Neural cell (in vitro differentiated cells): ENCODE measurements around the gene FAM234A. TPM values are rescaled to one million over a fixed set of nuclear protein-coding genes. Genes with fewer than 3 reads are reported as not detected.

Experiments used
- H2AFZ ChIP-seq: fragments of 200-600, 300-800 bp; sonication (generic), shearing (Covaris generic); 2 replicates; pipeline ENCODE4 v1.6.0; 2014; ENCODE audit warnings: low read depth, mild to moderate bottlenecking, antibody characterized with exemption, low read length, moderate library complexity
- H3F3A ChIP-seq: fragments of 200-600 bp; shearing (Covaris generic); 2 replicates; pipeline ENCODE4 v1.6.1; 2016; ENCODE audit warnings: mild to moderate bottlenecking, moderate library complexity, mixed read lengths, antibody characterized with exemption, low read length; ENCODE audit not compliant: insufficient read depth, poor library complexity, severe bottlenecking
- H3K27ac ChIP-seq: fragments of 200-600, 300-800 bp; sonication (generic), shearing (Covaris generic); 2 replicates; pipeline ENCODE4 v1.5.1; 2014; ENCODE audit warnings: mild to moderate bottlenecking, low read length, moderate library complexity
- H3K27me3 ChIP-seq: fragments of 300-800, 200-600 bp; sonication (generic), shearing (Covaris generic); 2 replicates; pipeline ENCODE4 v1.6.0; 2014; ENCODE audit warnings: mild to moderate bottlenecking, low read depth, low read length, moderate library complexity; ENCODE audit not compliant: insufficient read depth
- H3K36me3 ChIP-seq: fragments of 300-800, 200-600 bp; sonication (generic), shearing (Covaris generic); 2 replicates; pipeline ENCODE4 v1.5.1; 2014; ENCODE audit warnings: mild to moderate bottlenecking, antibody characterized with exemption, low read length, moderate library complexity; ENCODE audit not compliant: insufficient read depth
- H3K4me2 ChIP-seq: fragments of 300-800, 200-600 bp; sonication (generic), shearing (Covaris generic); 2 replicates; pipeline ENCODE4 v1.6.0; 2014; ENCODE audit warnings: mild to moderate bottlenecking, low read length
- H3K4me3 ChIP-seq: fragments of 300-800, 200-600 bp; sonication (generic), shearing (Covaris generic); 2 replicates; pipeline ENCODE4 v1.5.1; 2014; ENCODE audit warnings: mild to moderate bottlenecking, low read length, moderate library complexity
- H3K79me2 ChIP-seq: fragments of 200-600 bp; shearing (Covaris generic); replicated peaks from 2 replicates; pipeline ENCODE4 v1.6.0; 2014; ENCODE audit warnings: mild to moderate bottlenecking, low read length, moderate library complexity; ENCODE audit not compliant: insufficient read depth
- H3K9ac ChIP-seq: fragments of 300-800, 200-600 bp; sonication (generic), shearing (Covaris generic); 2 replicates; pipeline ENCODE4 v1.6.1; 2016; ENCODE audit warnings: mild to moderate bottlenecking, low read length, mixed read lengths
- H3K9me2 ChIP-seq: fragments of 200-600 bp; shearing (Covaris generic); 2 replicates; pipeline ENCODE4 v1.6.1; 2016; ENCODE audit warnings: mild to moderate bottlenecking, low read length, mixed read lengths; ENCODE audit not compliant: insufficient read depth
- H3K9me3 ChIP-seq: fragments of 200-600, 300-800 bp; sonication (generic), shearing (Covaris generic); 2 replicates; pipeline ENCODE4 v1.6.1; 2016; ENCODE audit warnings: mild to moderate bottlenecking, mixed run types, low read length, moderate library complexity, mixed read lengths
- H4K20me1 ChIP-seq: fragments of 200-600 bp; shearing (Covaris generic); 2 replicates; pipeline ENCODE4 v1.6.1; 2016; ENCODE audit warnings: mild to moderate bottlenecking, mixed run types; ENCODE audit not compliant: insufficient read depth
- CTCF ChIP-seq: fragments of 450-650 bp; IDR thresholded peaks from 2 replicates; pipeline ENCODE4 v1.5.1; 2014; ENCODE audit warnings: antibody characterized with exemption, mild to moderate bottlenecking, moderate library complexity; ENCODE audit not compliant: poor library complexity, severe bottlenecking
- EP300 ChIP-seq: fragments of 450-650 bp; conservative IDR thresholded peaks from 2 replicates; pipeline ENCODE4 v1.6.1; 2014; ENCODE audit warnings: antibody characterized with exemption, mild to moderate bottlenecking, moderate library complexity; ENCODE audit not compliant: poor library complexity, severe bottlenecking
- EZH2 ChIP-seq: fragments of 200-600, 300-800 bp; shearing (Covaris generic), sonication (generic); IDR thresholded peaks from 2 replicates; pipeline ENCODE4 v1.6.1; 2014; ENCODE audit warnings: antibody characterized with exemption, low read length, borderline replicate concordance, mild to moderate bottlenecking; ENCODE audit not compliant: insufficient read depth, poor library complexity, severe bottlenecking
- MXI1 ChIP-seq: fragments of 450-650 bp; conservative IDR thresholded peaks from 2 replicates; pipeline ENCODE4 v1.6.1; 2014; ENCODE audit warnings: antibody characterized with exemption, mild to moderate bottlenecking; ENCODE audit not compliant: poor library complexity, severe bottlenecking
- POLR2AphosphoS5 ChIP-seq: IDR thresholded peaks from 2 replicates; pipeline ENCODE4 v1.6.1; 2012
- RAD21 ChIP-seq: fragments of 450-650 bp; conservative IDR thresholded peaks from 2 replicates; pipeline ENCODE4 v1.6.1; 2014; ENCODE audit warnings: antibody characterized with exemption, mild to moderate bottlenecking, moderate library complexity
- REST ChIP-seq: IDR thresholded peaks from 2 replicates; pipeline ENCODE4 v1.6.1; 2012; ENCODE audit warnings: borderline replicate concordance
- SMC3 ChIP-seq: fragments of 450-650 bp; conservative IDR thresholded peaks from 2 replicates; pipeline ENCODE4 v1.6.1; 2014; ENCODE audit warnings: antibody characterized with exemption, mild to moderate bottlenecking, moderate library complexity; ENCODE audit not compliant: poor library complexity
- TAF1 ChIP-seq: IDR thresholded peaks from 2 replicates; pipeline ENCODE4 v1.6.1; 2012; ENCODE audit warnings: low read depth
- polyA plus RNA-seq: library from polyadenylated mRNA; depleted of rRNA; stranded (reverse); fragments of >200 nt; gene quantifications from 2 replicates; pipeline ENCODE4 v1.2.3, GENCODE V29; 2014

The FAM234A gene
- polyA plus RNA-seq, 1 donor from 2014 or later: 29.9 TPM

- no peak overlapping the region for H3K9ac ChIP-seq
- H3K79me2 ChIP-seq: no peaks in the 10 kb centered on the region
- H2AFZ ChIP-seq: no peak overlapping the region
These were observed 56.9 kb downstream of the FAM234A start for GRCh38 chr16:291539-291938.

GRCh38 chr16:293043-293775 lies 58.6 kb downstream of the FAM234A start:
- no peaks in the 10 kb centered on the region for H3K9me3 ChIP-seq
- H3K4me3 ChIP-seq: no peak overlapping the region
- no peaks in the 10 kb centered on the region for H3F3A ChIP-seq
- no peak overlapping the region for H3K4me2 ChIP-seq
- no peak overlapping the region for H3K9ac ChIP-seq
- no peaks in the 10 kb centered on the region for H3K27me3 ChIP-seq
- H4K20me1 ChIP-seq: no peaks in the 10 kb centered on the region
- no peaks in the 10 kb centered on the region for H3K79me2 ChIP-seq
- no peak overlapping the region for H3K27ac ChIP-seq
- H3K9me2 ChIP-seq: no peaks in the 10 kb centered on the region
- no peaks in the 10 kb centered on the region for H3K36me3 ChIP-seq
- H2AFZ ChIP-seq: no peak overlapping the region
- TF ChIP-seq TAF1 (no peak), RAD21 (no peak), MXI1 (no peak), EP300 (no peak), EZH2 (no peak), SMC3 (no peak), POLR2AphosphoS5 (no peak), CTCF (no peak)

More at GRCh38 chr16:291539-291938, 56.9 kb downstream of the FAM234A start:
- no peaks in the 10 kb centered on the region for H3K9me2 ChIP-seq
- H3K4me3 ChIP-seq: no peak overlapping the region
- H3K27ac ChIP-seq: no peak overlapping the region
- H3F3A ChIP-seq: no peaks in the 10 kb centered on the region
- no peaks in the 10 kb centered on the region for H4K20me1 ChIP-seq
- no peaks in the 10 kb centered on the region for H3K9me3 ChIP-seq
- peaks cover under 1% of the 10 kb centered on the region for H3K36me3 ChIP-seq
- TF ChIP-seq RAD21 (no peak), EP300 (no peak), TAF1 (no peak), CTCF (no peak), REST (no peak), MXI1 (no peak), POLR2AphosphoS5 (no peak), EZH2 (no peak), SMC3 (no peak)
- no peaks in the 10 kb centered on the region for H3K27me3 ChIP-seq
- no peak overlapping the region for H3K4me2 ChIP-seq
